Mammary epithelial cell (primary cell): ENCODE data around the gene SHB.

ENCODE experiments used
- EZH2 ChIP-seq: IDR thresholded peaks from 2 replicates; pipeline ENCODE4 v1.6.1; 2012; ENCODE audit warnings: low read length, inconsistent platforms, borderline replicate concordance
- TF ChIP-seq, protein P1 (sequence below), 2 donors: IDR thresholded peaks in 1 of 2; conservative IDR thresholded peaks in 1 of 2; 2 replicates each; pipeline ENCODE4 v1.5.1; 2011 to 2012; ENCODE audit warnings: inconsistent platforms in 2 of 2, low read length in 2 of 2, mild to moderate bottlenecking in 2 of 2, control low read depth in 1 of 2, low read depth in 1 of 2; ENCODE audit not compliant: insufficient read depth in 1 of 2; ENCODE audit errors: extremely low read depth in 1 of 2

- TF ChIP-seq, protein P1, sequence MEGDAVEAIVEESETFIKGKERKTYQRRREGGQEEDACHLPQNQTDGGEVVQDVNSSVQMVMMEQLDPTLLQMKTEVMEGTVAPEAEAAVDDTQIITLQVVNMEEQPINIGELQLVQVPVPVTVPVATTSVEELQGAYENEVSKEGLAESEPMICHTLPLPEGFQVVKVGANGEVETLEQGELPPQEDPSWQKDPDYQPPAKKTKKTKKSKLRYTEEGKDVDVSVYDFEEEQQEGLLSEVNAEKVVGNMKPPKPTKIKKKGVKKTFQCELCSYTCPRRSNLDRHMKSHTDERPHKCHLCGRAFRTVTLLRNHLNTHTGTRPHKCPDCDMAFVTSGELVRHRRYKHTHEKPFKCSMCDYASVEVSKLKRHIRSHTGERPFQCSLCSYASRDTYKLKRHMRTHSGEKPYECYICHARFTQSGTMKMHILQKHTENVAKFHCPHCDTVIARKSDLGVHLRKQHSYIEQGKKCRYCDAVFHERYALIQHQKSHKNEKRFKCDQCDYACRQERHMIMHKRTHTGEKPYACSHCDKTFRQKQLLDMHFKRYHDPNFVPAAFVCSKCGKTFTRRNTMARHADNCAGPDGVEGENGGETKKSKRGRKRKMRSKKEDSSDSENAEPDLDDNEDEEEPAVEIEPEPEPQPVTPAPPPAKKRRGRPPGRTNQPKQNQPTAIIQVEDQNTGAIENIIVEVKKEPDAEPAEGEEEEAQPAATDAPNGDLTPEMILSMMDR (conservative IDR thresholded peaks at IDR 0.05 in 1 of 2, IDR thresholded peaks at IDR 0.05 in 1 of 2; ENCODE audit: extremely low read depth in 1 of 2, insufficient read depth in 1 of 2, low read depth in 1 of 2, low read length in 2 of 2), result no peak
- TF ChIP-seq EZH2, result no peak
Measured at GRCh38 chr9:37995348-37995737, 73.7 kb downstream of the SHB start.
